NCI-H2196 treated with DMSO at 0.1 percent for 48 hours (cell line): Measurements from ENCODE around the gene TUFM.
A peak's percentile ranks its signal among the peaks of the same experiment; 100 is the strongest.
"Not testable (repeated sequence)": the region's sequence is repeated elsewhere in the genome, so short reads cannot be mapped to it uniquely, and the experiment has no call there.

Experiments
- DNase-seq: peaks from one replicate; lab custom pipeline; 2025; ENCODE audit not compliant: unreplicated experiment; lab: John Stamatoyannopoulos, UW

The TUFM gene

DNA sequence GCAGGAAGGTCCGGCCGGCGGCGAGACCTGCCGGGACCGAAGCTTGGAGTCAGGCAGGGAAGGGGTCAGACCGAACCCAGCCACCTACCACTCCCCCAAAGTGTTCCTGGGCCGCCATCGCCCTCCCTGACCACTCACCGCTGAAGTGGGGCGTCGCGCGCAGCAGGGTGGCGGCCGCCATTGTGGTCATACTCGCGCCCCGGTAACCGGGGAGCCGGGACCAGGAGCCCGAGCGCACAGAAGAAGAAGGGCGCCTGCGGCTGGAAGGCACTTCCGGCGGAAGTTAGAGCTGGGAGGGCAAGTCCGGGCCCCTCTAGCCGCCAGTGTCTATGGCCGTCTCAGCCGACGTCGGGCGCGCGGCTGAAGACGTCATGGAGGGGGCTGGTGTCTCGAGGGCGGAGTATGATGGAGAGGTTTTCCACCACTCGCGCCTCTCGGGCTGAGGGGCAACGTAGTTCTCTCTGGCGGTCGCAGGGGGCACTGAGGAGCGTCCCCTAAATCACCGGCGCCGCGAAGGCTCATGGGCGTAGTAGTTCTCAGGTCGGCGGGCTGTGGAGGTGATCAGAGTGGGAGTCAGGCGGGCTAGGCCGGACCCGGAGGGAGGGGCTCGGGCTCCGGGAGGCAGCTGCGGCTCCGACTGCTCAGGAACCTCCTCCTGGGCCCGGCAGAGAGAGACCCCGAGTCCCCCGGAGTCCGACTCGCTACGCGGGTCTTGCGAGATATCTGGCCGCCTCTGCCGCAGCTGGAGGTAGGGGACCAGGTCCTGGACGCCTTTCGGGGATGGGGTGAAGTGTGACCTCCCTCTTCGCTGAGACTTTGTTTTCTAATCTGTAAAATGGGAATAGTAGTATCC, at the start of gene TUFM:
Gene TUFM (minus strand): TSS at position 269 of the 853 bp plus-strand sequence. CDS start 79 bp downstream, at position 190.
- DNase-seq, result peak; percentile 98

DNA sequence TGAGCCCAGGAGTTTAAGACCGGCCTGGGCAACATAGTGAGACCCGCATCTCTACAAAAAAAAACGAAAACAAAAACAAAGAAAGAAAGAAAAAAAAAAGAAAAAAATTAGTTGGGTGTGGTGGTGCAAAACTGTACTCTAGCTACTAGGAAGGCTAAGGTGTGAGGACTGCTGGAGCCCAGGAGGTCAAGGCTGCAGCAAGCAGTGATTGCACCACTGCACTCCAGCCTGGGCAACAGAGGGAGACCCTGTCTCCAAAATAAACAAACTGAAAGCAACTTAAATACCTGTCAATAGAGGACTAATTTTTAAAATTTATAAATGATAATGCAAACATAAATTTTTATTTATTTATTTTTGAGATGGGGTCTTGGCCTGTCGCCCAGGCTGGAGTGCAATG, 49.5 kb upstream of the TUFM start:
- no peak for DNase-seq

DNA sequence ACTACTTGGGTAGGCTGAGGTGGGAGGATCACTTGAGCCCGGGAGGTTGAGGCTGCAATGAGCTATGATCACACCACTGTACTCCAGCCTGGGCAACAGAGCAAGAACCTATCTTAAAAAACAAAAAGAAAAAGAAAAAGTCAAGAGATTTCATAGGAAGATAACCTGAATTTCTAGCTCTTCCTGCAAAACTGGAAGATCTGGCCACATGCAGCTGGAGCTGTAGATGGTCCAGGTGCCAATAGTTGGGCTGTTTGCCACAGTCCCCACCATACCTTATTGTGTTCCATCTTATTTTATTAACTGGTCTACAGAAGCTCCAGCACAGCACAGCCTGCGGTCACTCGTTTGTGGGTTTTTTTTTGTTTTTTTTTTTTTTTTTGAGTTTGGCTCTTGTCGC, 47.1 kb upstream of the TUFM start:
- no peak for DNase-seq

DNA sequence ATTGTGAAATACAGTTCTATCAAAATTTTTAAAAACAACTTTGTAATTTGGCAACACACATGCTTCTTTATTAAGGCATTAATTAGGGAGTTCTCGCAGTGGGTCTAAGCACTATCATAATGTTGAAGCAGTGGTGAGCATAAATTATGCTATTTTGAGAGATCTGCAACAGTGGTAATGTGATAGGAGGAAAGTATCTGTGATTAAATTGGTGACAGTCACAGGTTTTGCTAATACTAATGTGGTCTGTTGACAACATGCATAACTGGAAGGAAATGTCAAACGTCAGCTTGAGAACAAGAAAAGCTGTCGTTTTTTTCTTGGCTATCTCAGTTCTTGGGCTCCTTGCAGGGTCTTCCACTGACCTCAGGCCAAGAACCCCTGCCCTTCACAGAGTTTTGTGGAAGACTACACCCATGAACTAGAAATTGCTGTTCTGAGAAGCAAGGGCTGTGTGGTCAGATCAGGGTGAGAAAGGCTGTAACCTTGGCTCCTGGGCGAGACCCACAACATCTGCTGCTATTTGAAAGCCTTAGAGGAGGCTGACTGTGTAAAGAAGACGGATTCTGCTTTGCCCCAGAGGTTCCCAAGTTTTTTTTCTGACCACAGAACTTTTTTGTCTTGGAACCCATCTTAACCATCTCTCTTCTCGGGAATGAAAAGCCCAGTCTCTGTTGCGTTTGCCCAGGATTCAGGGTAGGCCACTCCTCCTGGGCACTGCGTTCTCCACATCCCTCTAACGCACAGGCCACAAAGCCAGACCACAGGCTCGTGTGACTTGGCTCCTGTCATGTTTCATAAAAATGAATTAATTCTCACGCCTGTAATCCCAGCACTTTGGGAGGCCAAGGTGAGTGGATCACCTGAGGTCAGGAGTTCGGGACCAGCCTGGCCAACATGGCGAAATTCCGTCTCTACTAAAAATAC, 46.1 kb upstream of the TUFM start:
- no peak for DNase-seq

DNA sequence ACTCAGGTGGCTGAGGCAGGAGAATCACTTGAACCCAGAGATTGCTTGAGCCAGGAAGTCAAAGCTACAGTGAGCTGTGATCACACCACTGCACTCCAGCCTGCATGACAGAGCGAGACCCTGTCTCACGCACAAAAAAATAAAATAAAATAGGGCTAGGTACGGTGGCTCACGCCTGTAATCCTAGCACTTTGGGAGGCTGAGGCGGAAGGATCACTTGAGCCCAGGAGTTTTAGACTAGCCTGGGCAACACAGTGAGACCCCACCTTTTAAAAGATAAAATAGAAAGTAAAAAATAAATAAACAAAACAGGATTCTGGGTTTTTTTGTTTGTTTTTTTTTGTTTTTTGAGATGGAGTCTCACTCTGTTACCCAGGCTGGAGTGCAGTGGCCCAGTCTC, 44.2 kb upstream of the TUFM start:
- not testable (repeated sequence) for DNase-seq

DNA sequence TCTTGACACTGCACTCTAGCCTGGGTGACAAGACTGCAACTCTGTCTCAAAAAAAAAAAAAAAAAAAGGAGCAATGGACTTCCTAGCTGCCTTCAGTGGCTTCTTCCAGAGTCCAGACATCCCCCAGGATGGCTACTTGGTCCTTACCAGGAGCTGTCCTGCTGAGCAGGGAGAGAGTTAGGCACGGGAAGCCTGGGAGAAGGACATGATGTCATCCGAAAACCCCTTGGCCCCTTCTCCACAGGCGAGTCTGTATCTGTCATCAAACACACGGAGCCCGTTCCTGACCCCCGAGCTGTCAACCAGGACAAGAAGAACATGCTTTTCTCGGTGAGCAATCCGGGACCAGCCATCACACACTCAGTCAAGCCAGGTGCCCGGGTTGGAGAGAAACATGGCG, 40.8 kb upstream of the TUFM start:
- no peak for DNase-seq

DNA sequence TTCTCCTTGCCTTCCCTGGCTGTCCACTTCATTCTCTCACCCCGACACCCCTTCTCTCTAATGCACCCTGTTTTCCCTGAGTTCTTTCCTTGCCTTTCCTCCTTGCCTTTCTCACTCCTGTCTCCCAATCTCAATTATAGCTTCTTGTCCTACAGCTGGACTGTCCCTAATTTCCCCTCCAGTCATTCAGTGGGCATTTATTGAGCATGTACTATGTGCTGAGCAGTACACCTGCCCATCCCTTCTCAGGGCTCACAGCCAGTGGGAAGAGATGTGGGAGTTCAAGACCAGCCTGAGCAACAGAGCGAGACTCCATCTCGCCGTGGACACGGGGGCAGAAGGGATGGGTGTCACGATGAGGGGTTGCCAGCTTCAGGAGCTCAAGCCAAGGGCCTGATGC, 37.9 kb upstream of the TUFM start:
- DNase-seq, result no peak

DNA sequence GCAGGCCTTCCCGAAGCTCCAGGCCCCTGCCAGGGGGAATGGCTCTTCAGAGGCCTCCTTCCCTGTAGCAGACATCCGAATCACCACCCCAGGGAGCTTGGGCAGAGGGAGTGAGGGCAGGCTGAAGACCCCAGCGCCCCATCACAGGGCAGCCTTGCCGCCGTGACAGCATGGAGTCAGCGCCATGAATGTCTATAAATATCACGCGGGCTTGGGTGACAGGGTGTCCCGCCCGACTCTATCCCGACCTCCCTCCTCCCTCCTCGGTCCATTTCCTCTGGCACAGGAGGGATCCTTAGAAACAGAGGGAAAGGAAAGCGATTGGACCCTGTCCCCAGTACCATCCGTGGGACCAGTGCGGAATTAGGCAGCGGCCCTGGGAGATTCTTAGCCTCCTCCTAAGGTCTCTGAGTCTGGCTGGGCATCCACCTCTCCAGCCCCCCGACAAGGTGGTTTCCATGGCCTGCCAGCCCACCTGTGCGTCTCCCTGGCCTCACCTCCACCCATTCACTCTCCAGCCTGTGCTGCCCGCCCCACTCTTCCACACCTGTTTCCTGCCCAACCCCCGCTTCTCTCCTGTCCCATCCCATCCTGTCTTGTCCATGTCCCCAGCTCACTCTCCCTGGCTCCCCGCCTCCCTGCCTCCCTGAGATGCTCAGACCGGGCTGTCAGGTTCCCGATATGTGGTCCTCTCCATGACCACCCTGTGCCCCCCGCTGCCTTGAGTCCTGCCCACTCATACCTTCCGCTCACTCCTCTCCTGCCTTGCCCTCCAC, 37.3 kb upstream of the TUFM start:
- no peak for DNase-seq

DNA sequence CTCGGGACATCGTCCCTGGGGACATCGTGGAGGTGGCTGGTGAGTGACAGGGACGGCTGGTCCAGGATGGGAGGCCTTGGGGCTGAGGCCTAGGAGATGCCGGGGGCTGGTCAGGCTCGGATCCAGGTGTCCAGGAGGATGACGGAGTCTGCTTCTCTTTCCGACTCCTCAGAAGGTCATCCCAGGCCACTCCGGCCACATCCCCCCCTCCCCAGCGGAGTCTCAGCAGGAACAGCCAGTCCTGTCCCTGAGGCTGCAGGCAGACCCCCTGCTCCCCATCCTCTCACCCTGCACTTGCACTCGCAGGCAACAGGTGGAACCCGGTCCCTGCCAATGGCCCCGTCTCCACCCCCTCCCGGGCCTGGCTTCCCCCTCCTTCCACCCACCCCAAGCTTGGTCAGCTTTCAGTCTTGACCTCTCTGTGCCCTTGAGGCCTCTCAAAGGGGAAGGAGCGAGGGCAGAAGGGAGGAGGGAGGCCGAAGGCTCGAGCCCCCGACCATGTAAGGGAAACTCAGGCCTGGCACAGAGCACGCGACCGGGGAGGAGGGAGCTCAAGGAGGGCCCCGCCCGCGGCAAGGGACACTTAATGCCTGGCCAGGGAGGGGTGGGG, 36.5 kb upstream of the TUFM start:
- no peak for DNase-seq

DNA sequence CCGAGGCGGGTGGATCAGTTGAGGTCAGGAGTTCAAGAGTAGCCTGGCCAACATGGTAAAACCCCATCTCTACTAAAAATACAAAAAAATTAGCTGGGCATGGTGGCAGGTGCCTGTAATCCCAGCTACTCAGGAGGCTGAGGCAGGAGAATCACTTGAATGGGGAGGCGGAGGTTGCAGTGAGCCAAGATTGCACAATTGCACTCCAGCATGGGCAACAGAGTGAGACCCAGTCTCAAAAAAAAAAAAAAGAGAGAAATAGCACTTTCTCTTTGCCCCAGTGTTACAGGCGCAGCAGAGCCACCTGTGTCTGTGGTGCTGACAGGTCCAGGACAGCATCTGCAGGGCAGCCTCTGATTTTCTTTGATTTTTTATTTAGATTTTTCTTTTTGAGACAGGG, 35.4 kb upstream of the TUFM start:
- DNase-seq, result not testable (repeated sequence)

DNA sequence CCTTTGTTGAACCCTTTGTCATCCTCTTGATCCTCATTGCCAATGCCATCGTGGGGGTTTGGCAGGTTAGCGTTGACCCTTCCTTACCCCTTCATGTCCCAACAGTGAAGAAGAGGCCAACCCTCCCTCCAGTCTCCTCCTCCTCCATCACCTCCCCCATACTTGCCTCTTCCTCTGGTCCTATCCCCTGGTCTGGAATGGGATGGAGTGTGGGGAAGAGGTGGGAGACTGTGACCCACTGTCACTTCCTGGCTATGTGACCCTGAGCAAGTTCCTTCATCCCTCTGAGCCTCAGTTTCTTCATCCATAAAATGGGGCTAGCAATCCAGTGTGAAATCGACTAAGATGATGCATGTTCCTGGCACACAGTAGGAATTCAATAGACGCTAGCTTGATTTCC, 34.8 kb upstream of the TUFM start:
- DNase-seq, result no peak

DNA sequence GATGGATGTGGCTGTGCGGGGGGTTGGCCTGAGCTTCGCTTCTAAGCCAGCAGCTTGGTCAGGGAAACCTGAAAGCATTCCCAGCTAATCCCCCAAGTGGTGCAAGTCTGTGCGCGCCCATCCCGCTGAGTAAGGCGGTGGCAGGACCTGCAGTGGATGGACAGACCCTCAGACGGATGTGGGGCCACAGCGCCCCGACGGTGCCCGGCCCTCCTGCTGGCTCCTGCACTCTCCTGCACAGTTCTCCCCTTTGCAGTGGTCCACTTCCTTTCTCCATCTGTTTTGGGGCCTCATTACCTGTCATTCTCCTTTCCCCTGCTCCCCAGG, 34.4 kb upstream of the TUFM start:
- no peak for DNase-seq

DNA sequence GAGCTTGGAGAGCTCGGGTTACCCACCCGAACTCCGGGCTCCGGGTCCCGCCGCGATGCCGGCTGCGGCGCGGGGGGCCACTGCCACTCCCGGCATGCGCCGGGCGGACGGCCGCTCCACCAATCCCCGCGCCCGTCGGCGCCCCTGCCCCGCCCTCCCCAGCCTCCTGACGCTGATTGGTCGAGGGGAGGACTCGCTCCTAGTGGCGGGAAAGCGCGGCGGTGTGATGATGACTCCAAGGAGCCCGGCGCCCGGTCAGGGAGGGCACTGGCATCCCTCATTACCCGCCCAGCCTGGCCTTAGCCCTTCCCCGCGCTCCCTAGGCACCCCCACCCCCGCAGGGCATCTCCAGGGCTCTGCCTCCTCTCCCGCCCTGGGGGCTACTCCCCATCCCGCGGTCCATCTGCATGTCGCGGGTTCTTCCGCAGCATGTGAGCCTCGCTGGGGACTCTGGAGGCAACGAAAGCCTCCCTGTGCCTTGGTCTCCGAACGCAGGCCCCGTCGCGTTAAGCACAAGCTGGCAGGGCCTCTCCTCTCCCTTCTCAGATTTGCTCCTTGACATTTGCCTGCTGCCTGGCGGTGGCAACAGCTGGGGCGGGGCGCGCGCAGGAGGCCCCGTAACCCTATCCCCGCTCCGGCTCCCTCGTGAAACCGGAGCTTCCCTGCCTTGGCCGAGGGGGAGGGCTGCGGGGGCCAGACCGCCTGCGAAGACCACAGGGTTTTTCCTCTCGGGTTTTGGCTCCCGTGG, 33.9 kb upstream of the TUFM start:
- peak; percentile 86 for DNase-seq

DNA sequence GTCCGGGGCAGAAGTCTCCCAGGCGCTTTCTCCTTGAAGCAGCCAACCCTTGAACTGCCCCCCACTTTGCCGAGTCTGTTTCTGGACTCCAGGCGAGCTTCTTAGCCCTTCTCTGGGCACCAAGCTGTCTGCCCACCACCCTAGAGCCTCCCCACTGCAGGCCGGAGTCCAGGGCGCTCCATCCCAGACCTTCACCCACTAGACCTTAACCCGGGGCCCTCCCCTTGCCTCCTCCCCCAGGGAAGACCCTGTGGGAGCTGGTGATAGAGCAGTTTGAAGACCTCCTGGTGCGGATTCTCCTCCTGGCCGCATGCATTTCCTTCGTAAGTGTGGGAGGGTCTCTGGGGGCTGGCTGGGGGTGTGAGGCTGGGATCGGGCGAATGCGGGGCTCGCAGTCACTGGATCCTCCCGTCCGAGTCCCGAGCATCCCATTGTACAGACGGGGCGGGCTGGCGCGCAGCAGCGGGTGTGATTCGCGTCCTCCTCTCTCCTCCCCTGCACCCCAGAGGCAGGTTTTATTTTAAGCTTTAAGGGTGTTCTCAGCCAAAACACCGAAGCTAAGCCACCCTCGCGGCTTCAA, 33.2 kb upstream of the TUFM start:
- DNase-seq, result no peak

DNA sequence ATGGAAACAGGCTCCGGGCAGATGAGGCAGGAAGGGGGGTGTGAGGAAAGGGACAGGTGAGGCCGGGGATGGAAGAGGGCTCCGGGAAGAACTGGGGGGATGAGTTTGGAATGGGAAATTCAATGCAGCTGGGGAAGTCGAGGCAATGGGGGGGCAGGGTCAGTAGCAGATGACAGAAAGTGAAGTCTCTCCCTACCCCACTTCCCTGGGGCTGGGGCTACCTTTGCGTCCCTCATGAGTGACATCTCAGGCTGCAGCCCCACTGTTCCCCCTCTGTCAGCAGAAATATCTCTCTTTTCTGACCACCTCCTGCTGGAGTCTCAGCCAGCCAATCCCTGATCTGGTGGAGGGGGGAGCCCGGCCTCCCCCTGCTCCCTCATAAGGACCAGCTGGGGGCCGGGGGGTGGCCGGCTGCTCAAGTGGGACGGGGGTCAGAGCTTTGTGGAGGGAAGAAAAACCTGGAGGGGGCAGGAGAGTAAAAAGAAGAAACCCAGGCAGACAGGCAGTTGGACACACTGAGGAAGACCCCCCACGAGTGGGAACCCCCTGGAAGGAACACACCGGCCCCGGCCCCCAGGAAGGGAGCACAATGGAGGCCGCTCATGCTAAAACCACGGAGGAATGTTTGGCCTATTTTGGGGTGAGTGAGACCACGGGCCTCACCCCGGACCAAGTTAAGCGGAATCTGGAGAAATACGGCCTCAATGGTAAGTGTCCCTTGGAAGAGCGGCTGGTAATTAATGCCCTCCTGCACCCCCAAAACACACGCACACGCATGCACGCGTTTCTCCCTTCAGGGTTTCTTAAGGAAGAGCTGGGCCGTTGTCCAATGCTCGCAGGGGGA, 32.2 kb upstream of the TUFM start, which contains the start of gene ATP2A1:
Gene ATP2A1 (plus strand): TSS at position 406 of the 844 bp plus-strand sequence. CDS start 184 bp downstream, at position 590.
- DNase-seq, result no peak

DNA sequence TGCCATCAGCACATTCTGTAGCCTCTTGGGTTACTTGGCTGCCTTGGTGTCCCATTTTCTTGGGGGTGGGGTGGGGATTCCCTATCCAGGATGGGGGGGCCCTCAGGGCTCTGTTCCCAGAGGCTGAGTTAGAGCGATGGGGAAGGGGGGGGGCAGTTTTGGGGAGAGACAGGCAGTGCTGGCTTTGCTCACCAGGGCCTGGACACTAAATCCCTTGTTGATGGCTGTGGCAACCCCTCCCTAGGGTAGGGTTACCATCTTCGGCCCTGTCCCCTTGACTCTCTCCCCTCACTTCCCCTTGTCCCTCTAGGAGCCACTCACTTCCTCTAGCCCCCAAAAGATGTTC, 31.5 kb upstream of the TUFM start:
- DNase-seq, result no peak

DNA sequence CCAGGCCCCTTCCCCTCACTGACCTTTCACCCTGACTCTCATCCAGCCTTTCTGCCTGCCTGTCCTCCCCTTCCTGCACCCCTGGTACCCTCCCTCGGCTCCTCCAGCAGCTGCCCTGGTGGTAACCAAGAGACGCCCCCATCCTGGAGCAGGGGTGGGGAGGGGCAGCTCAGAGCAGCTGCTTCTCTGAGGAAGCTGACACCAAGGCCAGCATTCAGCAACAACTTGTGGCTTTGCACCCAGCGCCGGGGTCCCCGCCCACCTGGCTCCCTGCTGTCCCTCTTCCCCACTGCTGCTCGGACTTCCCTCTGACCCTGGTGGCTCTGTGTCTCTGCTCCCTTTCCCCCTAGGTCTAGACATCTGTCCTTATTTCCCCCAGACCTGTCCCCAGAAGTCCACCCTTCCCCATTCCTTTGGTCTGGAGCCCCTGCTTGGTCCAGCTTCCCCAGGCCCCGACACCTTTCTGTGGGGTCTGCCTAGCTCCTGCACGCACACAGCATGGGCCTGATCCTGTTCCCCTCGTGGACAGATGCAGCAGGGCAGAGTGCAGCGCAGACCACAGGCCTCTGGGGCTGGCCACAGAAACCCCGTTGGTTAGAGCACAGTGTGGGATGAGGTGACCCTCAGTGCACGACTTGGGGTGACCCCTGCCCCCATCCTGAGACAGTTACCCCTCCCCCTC, 31.0 kb upstream of the TUFM start:
- no peak for DNase-seq

DNA sequence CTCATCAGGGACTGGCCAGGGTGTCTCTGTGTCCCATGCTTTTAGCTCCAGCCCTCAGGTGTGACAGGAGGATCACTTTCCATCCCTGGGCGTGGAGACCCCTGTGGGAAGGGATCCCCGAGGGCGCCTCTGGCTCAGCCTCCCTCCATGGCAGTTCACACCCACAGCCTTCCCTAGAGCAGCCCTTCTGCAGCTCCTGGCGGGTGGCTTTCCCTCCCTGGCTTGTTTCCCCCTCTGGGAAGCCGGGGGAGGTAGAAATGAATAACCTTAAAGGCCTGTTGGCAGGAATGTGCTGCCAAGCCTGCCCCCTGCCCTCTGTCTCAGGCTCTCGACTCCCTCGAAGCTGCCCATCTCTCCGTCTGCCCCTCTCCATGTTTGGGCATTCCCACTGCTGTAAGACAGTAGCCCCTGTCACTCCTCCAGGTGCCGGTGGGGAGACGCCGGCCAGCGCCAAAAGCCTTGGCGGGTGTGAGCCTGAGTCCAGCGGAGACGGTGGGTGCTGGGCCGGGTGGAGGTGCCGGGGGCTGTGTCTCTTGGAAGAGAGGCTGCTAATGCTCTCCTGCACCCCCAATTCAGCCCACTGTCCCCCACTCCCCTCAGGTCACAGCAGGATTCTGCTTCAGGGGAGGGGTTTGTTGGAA, 30.0 kb upstream of the TUFM start:
- no peak for DNase-seq
